Heart right ventricle (tissue), 16 donors: ENCODE data around the gene CCKAR. TPM values are rescaled to one million over a fixed set of nuclear protein-coding genes. Genes with fewer than 3 reads are reported as not detected.

ENCODE experiments used
- ATAC-seq, 8 donors: fragments of 200-7000 bp; cut with Tn5 transposase; one replicate each; pipeline ENCODE4 v1.9.1; 2020; ENCODE audit warnings: mild to moderate bottlenecking in 8 of 8, moderate library complexity in 8 of 8, moderate number of reproducible peaks in 1 of 8
- DNase-seq, 2 donors: peaks; one replicate each; pipeline ENCODE4 v3.0.0-alpha.2; 2020
- H3K27ac ChIP-seq, 10 donors: fragments of 200-600 bp; sonication (generic) in 2 of 10; one replicate each; pipeline versions ENCODE4 v1.5.0 to v1.8.0; 2020 to 2022; ENCODE audit warnings: mild to moderate bottlenecking in 3 of 10
- H3K27me3 ChIP-seq, 7 donors: fragments of 200-600 bp; one replicate each; pipeline ENCODE4 v1.8.0; 2021 to 2022; ENCODE audit warnings: mild to moderate bottlenecking in 2 of 7
- H3K36me3 ChIP-seq, 9 donors: fragments of 200-600 bp; sonication (generic) in 1 of 9; one replicate each; pipeline versions ENCODE4 v1.5.0 to v1.8.0; 2020 to 2022; ENCODE audit warnings: mild to moderate bottlenecking in 2 of 9
- H3K4me1 ChIP-seq, 9 donors: fragments of 200-600 bp; sonication (generic) in 1 of 9; one replicate each; pipeline versions ENCODE4 v1.5.0 to v1.8.0; 2020 to 2022; ENCODE audit warnings: mild to moderate bottlenecking in 4 of 9
- H3K4me3 ChIP-seq, 10 donors: fragments of 200-600 bp; sonication (generic) in 2 of 10; one replicate each; pipeline versions ENCODE4 v1.5.0 to v1.8.0; 2020 to 2022; ENCODE audit warnings: mild to moderate bottlenecking in 7 of 10, moderate library complexity in 2 of 10
- H3K9me3 ChIP-seq, 11 donors: fragments of 200-600 bp in 10 of 11; sonication (generic) in 2 of 11; one replicate each; pipeline versions ENCODE4 v1.5.0 to v1.8.0; 2013 to 2022; ENCODE audit warnings: mild to moderate bottlenecking in 2 of 11, control low read depth in 1 of 11, moderate library complexity in 1 of 11
- CTCF ChIP-seq, 9 donors: fragments of 200-600 bp; sonication (generic) in 2 of 9; IDR thresholded peaks; one replicate each; pipeline versions ENCODE4 v1.5.0 to v1.8.0; 2021 to 2022; ENCODE audit warnings: antibody characterized with exemption in 9 of 9, mild to moderate bottlenecking in 5 of 9, moderate library complexity in 1 of 9
- WGBS, 2 donors: extraction: QIAGEN DNeasy Blood & Tissue Kit; methylation state at CpG; one replicate each; pipeline ENCODE4 v1.1.7; 2013; ENCODE audit warnings: inconsistent platforms in 1 of 2; 5-methylcytosine and 5-hydroxymethylcytosine counted together
- intact Hi-C, 10 donors: fragments of 100-400 bp; cut with DNase I; formaldehyde crosslinking; loops; one replicate each; pipeline versions ENCODE4 v1.11.1 to v1.14.2; 2022
- polyA plus RNA-seq, 2 donors: library from polyadenylated mRNA; stranded (reverse); fragments of 200-250 nt; gene quantifications; one replicate each; pipeline ENCODE4 v1.2.3, GENCODE V29; 2013
- total RNA-seq, 10 donors: library from RNA; stranded (reverse); fragmentation: NEBNext Ultra II Directional in 3 of 10; extraction: Animal tissue kit (Norgen Biotek cat#: 25700) in 3 of 10; gene quantifications; one replicate each; pipeline versions ENCODE4 v1.2.1 to v1.2.4, GENCODE V29; 2021 to 2023
- donor health status: Arrhythmogenic right ventricular cardiomyopathy.
- donor health status: ischemic (EF 13 %, LVEDD 7.1; RV severe dilation, severe dysfunction).
- donor health status: healthy with polysubstance abuse.
- donor health status: DM: no; HTN: yes; CAD: no.
- donor health status: DM: no; HTN: no; CAD: no.
- donor health status: ischemic (EF 25% LVEDD 6.9; RV normal size, moderate dysfunction).
- donor health status: ischemic (EF 25% LVEDD 5.7; RV mildly dilated, moderate dysfunction).
- donor health status: healthy.
- donor health status: DM: yes; HTN: yes; CAD: no.
- donor health status: Ischemic cardiomyopathy.
- donor health status: ischemic (EF 35%, LVEDD 5.7; RV mildly dilated, moderate dysfunction).
- donor health status: nonischemic (EF 11% LVEDD 7.7; RV severe dilation, severe dysfunction).
- donor health status: DM: yes; HTN: yes; CAD: no.
- donor health status: PGD.
- donor health status: ischemic (EF 29% LVEDD 5.4; RV normal size, mild dysfunction).
- donor health status: nonischemic (EF 23%, LVEDD 6.1; RV moderate dilation, normal function).

Gene CCKAR
- total and polyA plus RNA-seq, 12 donors = not detected

DNA sequence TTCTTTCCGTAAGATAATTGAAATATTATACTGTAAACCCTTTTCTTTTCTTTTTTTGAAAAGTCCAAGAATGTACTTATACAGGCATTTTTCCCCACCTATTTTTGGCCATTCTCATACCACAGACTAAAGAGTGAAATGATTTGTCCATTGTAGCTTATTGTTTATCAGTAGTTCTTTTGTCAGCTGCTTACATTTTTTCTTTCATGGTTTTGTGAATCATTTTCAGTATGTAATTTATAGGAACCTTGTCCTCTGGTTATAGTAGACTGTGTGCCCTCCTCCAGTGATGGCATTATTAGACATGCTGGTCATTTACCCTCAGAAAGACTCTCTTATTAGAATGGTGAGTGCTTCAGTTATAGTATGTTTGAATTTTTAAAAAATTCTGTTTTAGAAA, 56.7 kb downstream of the CCKAR start:
- WGBS, 2 donors = 93 to 94% methylated on average over 1 of the region's 1 CpG
- Histone ChIP-seq H3K4me1 (peaks cover 0 to 12% (median 8%) of the 10 kb centered on the region in 9 donors), H3K36me3 (peaks cover 0 to 98% (median 26%) of the 10 kb centered on the region in 9 donors)

GRCh38 chr4:26432419-26432818, 57.9 kb downstream of the CCKAR start:
- no peak overlapping the region for H3K27ac ChIP-seq
- WGBS, 2 donors = 76 to 87% methylated on average over 5 of the region's 5 CpGs
- DNase-seq = no peak
- intact Hi-C loops = no loop called here
- peaks cover 0 to 98% (median 26%) of the 10 kb centered on the region in 9 donors for H3K36me3 ChIP-seq
- H3K9me3 ChIP-seq = no peaks in the 10 kb centered on the region
- peaks cover 0 to 12% (median 8%) of the 10 kb centered on the region in 9 donors for H3K4me1 ChIP-seq
- no peak for ATAC-seq
- H3K4me3 ChIP-seq = no peak overlapping the region
- no peaks in the 10 kb centered on the region for H3K27me3 ChIP-seq
- TF ChIP-seq CTCF (IDR thresholded peaks at IDR 0.05) = no peak

More for the DNA sequence above, 56.7 kb downstream of the CCKAR start:
- no peak overlapping the region for H3K4me3 ChIP-seq
- ATAC-seq (no peak), DNase-seq (no peak)
- H3K27ac ChIP-seq = no peak overlapping the region
- intact Hi-C loops = no loop called here
- no peak for TF ChIP-seq CTCF (IDR thresholded peaks at IDR 0.05)
- no peaks in the 10 kb centered on the region for H3K9me3 ChIP-seq
- no peaks in the 10 kb centered on the region for H3K27me3 ChIP-seq

- peaks cover 0 to 98% (median 26%) of the 10 kb centered on the region in 9 donors for H3K36me3 ChIP-seq
Observed at GRCh38 chr4:26431461-26432180, 58.7 kb downstream of the CCKAR start.

More at GRCh38 chr4:26431461-26432180, 58.7 kb downstream of the CCKAR start:
- intact Hi-C loops = no loop called here
- ATAC-seq (no peak), DNase-seq (no peak)
- Histone ChIP-seq H3K27me3 (no peaks in the 10 kb centered on the region), H3K27ac (no peak overlapping the region), H3K4me1 (peaks cover 0 to 12% (median 8%) of the 10 kb centered on the region in 9 donors), H3K4me3 (no peak overlapping the region), H3K9me3 (no peaks in the 10 kb centered on the region)
- 66 to 95% methylated on average over 2 of the region's 2 CpGs for WGBS, 2 donors
- TF ChIP-seq CTCF (IDR thresholded peaks at IDR 0.05) = no peak

Other genes with a start within 250 kb of the CCKAR start
- gene RBPJ, start 169.5 kb downstream of the CCKAR start, total RNA-seq = 10 to 100 TPM; 34.6 to 59.1 (median 38.1) TPM
- gene RBPJ, start 169.5 kb downstream of the CCKAR start, polyA plus RNA-seq = 10 to 100 TPM; 10.1 to 49.0 TPM
- 10 to 100 TPM in 4 of 10 donors, 1 to 10 TPM in 6; 6.1 to 10.7 (median 9.7) TPM for gene TBC1D19, start 93.6 kb upstream of the CCKAR start, total RNA-seq
- 1 to 10 TPM; 1.6 to 4.0 TPM for gene TBC1D19, start 93.6 kb upstream of the CCKAR start, polyA plus RNA-seq